CD4-positive, alpha-beta T cell (primary cell): Measurements from ENCODE around the gene TSPAN9. TPM values are rescaled to one million over a fixed set of nuclear protein-coding genes. Genes with fewer than 3 reads are reported as not detected.

Experiments
- ATAC-seq: fragments of 200-7000 bp; cut with Tn5 transposase; one replicate; pipeline ENCODE4 v1.10.0; 2022; ENCODE audit warnings: mild to moderate bottlenecking; ENCODE audit not compliant: poor library complexity
- CTCF ChIA-PET: fragments of 350-600 bp; sonication (Branson Sonifier 250); formaldehyde crosslinking; loops from one replicate; lab custom pipeline; 2021; ENCODE audit warnings: antibody characterized with exemption, inconsistent platforms; lab: Charles Lee
- POLR2A ChIA-PET: fragments of 350-600 bp; sonication (Branson Sonifier 250); formaldehyde crosslinking; loops from one replicate; lab custom pipeline; 2021; ENCODE audit warnings: antibody characterized with exemption, inconsistent platforms; lab: Charles Lee
- DNase-seq, 14 experiments: peaks; one replicate each; pipeline ENCODE4 v3.0.0-alpha.2; 2013 to 2020; ENCODE audit warnings: mixed read lengths in 2 of 14
- H3K27ac ChIP-seq, 2 donors: one replicate each; pipeline versions ENCODE4 v1.5.1 to v1.7.0; 2013; ENCODE audit warnings: low read length in 2 of 2, low read depth in 1 of 2, mild to moderate bottlenecking in 1 of 2
- H3K27me3 ChIP-seq, 2 experiments: 1 replicate in 1 of 2; 2 replicates in 1 of 2; pipeline versions ENCODE4 v1.6.1 to v1.7.0; 2013; ENCODE audit warnings: low read length in 2 of 2, control low read depth in 1 of 2, mild to moderate bottlenecking in 1 of 2, moderate library complexity in 1 of 2; ENCODE audit not compliant: insufficient read depth in 2 of 2, control insufficient read depth in 1 of 2
- H3K36me3 ChIP-seq: one replicate; pipeline ENCODE4 v1.6.1; 2013; ENCODE audit warnings: low read length, control low read depth; ENCODE audit not compliant: insufficient read depth
- H3K4me1 ChIP-seq: one replicate; pipeline ENCODE4 v1.6.1; 2013; ENCODE audit warnings: low read length, control low read depth; ENCODE audit not compliant: insufficient read depth
- H3K4me3 ChIP-seq: one replicate; pipeline ENCODE4 v1.5.1; 2013; ENCODE audit warnings: mild to moderate bottlenecking, low read length, moderate library complexity
- H3K9me3 ChIP-seq, 2 experiments: 1 replicate in 1 of 2; 2 replicates in 1 of 2; pipeline versions ENCODE4 v1.6.1 to v1.7.0; 2013; ENCODE audit warnings: low read length in 2 of 2, mild to moderate bottlenecking in 2 of 2, control low read depth in 1 of 2, moderate library complexity in 1 of 2; ENCODE audit not compliant: control insufficient read depth in 1 of 2, insufficient read depth in 1 of 2
- H3K27ac Mint-ChIP-seq: one replicate; pipeline ENCODE4 v1.8.0; 2020; ENCODE audit warnings: mixed read lengths
- H3K27me3 Mint-ChIP-seq: one replicate; pipeline ENCODE4 v1.8.0; 2021; ENCODE audit warnings: mixed read lengths
- H3K36me3 Mint-ChIP-seq: one replicate; pipeline ENCODE4 v1.8.0; 2021; ENCODE audit warnings: low read depth, mixed read lengths
- H3K4me1 Mint-ChIP-seq: one replicate; pipeline ENCODE4 v1.8.0; 2021; ENCODE audit warnings: low read depth, mixed read lengths
- H3K4me3 Mint-ChIP-seq: one replicate; pipeline ENCODE4 v1.8.0; 2020; ENCODE audit warnings: mild to moderate bottlenecking, mixed read lengths
- H3K9me3 Mint-ChIP-seq: one replicate; pipeline ENCODE4 v1.8.0; 2020; ENCODE audit warnings: mixed read lengths
- intact Hi-C, 2 experiments: fragments of 100-400 bp; cut with DNase I in 1 of 2; cut with micrococcal nuclease in 1 of 2; formaldehyde crosslinking; loops; one replicate each; pipeline versions ENCODE4 v1.15.1 to v1.9.0; 2023 to 2025; cut with DNase I, micrococcal nuclease
- total RNA-seq, 174 experiments: library from RNA in 2 of 174; stranded (reverse) in 2 of 174; gene quantifications; one replicate each; pipeline ENCODE4 v1.2.3 and lab custom pipeline; 2021 to 2026
- TF ChIP-seq, protein P1 (sequence below): fragments of 200-600 bp; IDR thresholded peaks from one replicate; pipeline ENCODE4 v1.8.0; 2022; ENCODE audit warnings: antibody characterized with exemption, mild to moderate bottlenecking

Gene TSPAN9
- total RNA-seq, 2 experiments from 2014 or later, result 0.82 to 1.3 TPM

DNA sequence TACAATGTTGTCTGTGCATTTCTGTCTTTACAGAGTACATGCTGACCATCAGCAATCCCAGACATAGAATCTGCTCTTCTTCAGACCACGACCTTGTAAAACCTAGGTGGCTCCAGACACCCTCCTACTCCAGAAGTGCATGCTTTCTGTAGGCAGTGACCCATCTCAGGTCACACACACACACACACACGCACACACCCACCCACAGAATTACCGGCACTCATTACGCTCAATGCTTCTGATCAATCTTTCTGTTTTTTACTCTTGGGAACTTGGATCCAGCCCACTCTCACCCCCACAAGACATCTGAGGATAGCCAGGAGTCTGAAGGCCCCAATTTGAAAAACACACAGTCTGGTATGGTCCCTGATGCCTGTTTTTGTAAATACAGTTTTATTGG, 7.5 kb upstream of the TSPAN9 start:
- Histone ChIP-seq H3K4me1 (peaks cover 6% of the 10 kb centered on the region), H3K9me3 (peaks cover 0 to 4% of the 10 kb centered on the region in 2 experiments), H3K36me3 (no peaks in the 10 kb centered on the region), H3K27ac (no peak overlapping the region), H3K27me3 (peaks cover 2 to 3% of the 10 kb centered on the region in 2 experiments), H3K4me3 (no peak overlapping the region)
- Mint-ChIP-seq H3K27me3 (peaks cover 13% of the 10 kb centered on the region), H3K9me3 (no peaks in the 10 kb centered on the region), H3K36me3 (no peaks in the 10 kb centered on the region), H3K27ac (no peak overlapping the region), H3K4me1 (peaks cover 6% of the 10 kb centered on the region), H3K4me3 (no peak overlapping the region)
- no peak for ATAC-seq
- intact Hi-C loops, result loop anchor here in 1 of 2 experiments (5.0 to 10.0 kb wide), 2 partner anchors 68 to 275 kb away; partner anchors contain the start of gene FKBP4
- POLR2A ChIA-PET, result no interaction called here
- CTCF ChIA-PET, result no interaction called here
- no peak for DNase-seq
- TF ChIP-seq, protein P1, sequence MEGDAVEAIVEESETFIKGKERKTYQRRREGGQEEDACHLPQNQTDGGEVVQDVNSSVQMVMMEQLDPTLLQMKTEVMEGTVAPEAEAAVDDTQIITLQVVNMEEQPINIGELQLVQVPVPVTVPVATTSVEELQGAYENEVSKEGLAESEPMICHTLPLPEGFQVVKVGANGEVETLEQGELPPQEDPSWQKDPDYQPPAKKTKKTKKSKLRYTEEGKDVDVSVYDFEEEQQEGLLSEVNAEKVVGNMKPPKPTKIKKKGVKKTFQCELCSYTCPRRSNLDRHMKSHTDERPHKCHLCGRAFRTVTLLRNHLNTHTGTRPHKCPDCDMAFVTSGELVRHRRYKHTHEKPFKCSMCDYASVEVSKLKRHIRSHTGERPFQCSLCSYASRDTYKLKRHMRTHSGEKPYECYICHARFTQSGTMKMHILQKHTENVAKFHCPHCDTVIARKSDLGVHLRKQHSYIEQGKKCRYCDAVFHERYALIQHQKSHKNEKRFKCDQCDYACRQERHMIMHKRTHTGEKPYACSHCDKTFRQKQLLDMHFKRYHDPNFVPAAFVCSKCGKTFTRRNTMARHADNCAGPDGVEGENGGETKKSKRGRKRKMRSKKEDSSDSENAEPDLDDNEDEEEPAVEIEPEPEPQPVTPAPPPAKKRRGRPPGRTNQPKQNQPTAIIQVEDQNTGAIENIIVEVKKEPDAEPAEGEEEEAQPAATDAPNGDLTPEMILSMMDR, result no peak

DNA sequence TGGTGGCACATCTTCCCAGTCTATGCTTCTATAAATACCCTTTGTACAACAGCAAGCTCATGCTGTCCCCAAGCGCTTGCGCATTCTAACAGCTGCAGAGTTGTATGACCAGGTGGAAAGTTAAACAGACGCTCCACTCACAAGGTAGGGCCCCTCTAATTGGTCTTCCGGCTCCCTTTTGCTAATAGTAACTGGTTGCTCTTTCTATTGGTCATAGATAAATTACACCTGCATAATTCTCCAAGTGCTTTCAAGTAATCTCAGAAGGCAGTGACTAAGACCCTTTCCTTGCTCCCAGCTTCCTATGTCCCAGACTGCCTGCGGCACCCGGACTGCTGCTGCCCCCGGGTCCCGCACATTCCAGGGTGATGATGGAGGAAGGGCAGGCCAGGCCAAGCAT, 6.1 kb upstream of the TSPAN9 start:
- ChIA-PET POLR2A (no interaction called here), CTCF (no interaction called here)
- H3K36me3 Mint-ChIP-seq, result no peaks in the 10 kb centered on the region
- peaks cover 8% of the 10 kb centered on the region for H3K4me1 ChIP-seq
- intact Hi-C loops, result loop anchor here in 1 of 2 experiments (5.0 to 10.0 kb wide), 2 partner anchors 66 to 276 kb away; partner anchors contain the start of gene FKBP4
- H3K9me3 Mint-ChIP-seq, result no peaks in the 10 kb centered on the region
- no peaks in the 10 kb centered on the region for H3K36me3 ChIP-seq
- no peak overlapping the region for H3K4me3 ChIP-seq
- H3K27me3 ChIP-seq, result peaks cover 3% of the 10 kb centered on the region in 2 experiments
- peaks cover 7% of the 10 kb centered on the region for H3K27me3 Mint-ChIP-seq
- DNase-seq, result no peak
- no peak for ATAC-seq
- H3K4me1 Mint-ChIP-seq, result peaks cover 6% of the 10 kb centered on the region
- H3K4me3 Mint-ChIP-seq, result no peak overlapping the region
- no peaks in the 10 kb centered on the region for H3K9me3 ChIP-seq
- no peak overlapping the region for H3K27ac Mint-ChIP-seq
- TF ChIP-seq, protein P1, result no peak
- H3K27ac ChIP-seq, result no peak overlapping the region

- peaks cover 6% of the 10 kb centered on the region for H3K4me1 Mint-ChIP-seq
- Histone ChIP-seq H3K27ac (no peak overlapping the region), H3K4me1 (peaks cover 14% of the 10 kb centered on the region), H3K36me3 (no peaks in the 10 kb centered on the region), H3K27me3 (peaks cover 3% of the 10 kb centered on the region in 2 experiments), H3K9me3 (no peaks in the 10 kb centered on the region), H3K4me3 (no peak overlapping the region)
- TF ChIP-seq, protein P1, result no peak
- POLR2A ChIA-PET, result no interaction called here
- no peak overlapping the region for H3K4me3 Mint-ChIP-seq
- H3K27me3 Mint-ChIP-seq, result peaks cover 7% of the 10 kb centered on the region
- no peak for ATAC-seq
- no peak overlapping the region for H3K27ac Mint-ChIP-seq
- CTCF ChIA-PET, result interaction anchor here (1.2 kb wide), 1 partner anchor 204 kb away, joined by 4 read pairs; no protein-coding TSS in a partner anchor
- H3K9me3 Mint-ChIP-seq, result no peaks in the 10 kb centered on the region
- no peaks in the 10 kb centered on the region for H3K36me3 Mint-ChIP-seq
- intact Hi-C loops, result loop anchor here in 1 of 2 experiments (5.0 to 10.0 kb wide), 2 partner anchors 66 to 277 kb away; partner anchors contain the start of gene FKBP4
- no peak for DNase-seq
Observed at GRCh38 chr12:3071710-3072109, 5.5 kb upstream of the TSPAN9 start.
